SIG-M5 (cell line): ENCODE data around the gene ITGB3BP.

Source experiments
- DNase-seq: peaks from one replicate; lab custom pipeline; 2025; lab: John Stamatoyannopoulos, UW

Gene ITGB3BP

GRCh38 chr1:63418101-63418500 is 104.9 kb downstream of the ITGB3BP start:
- DNase-seq: no peak

- no peak for DNase-seq
Measured at GRCh38 chr1:63414691-63415365, 108.2 kb downstream of the ITGB3BP start.

GRCh38 chr1:63413394-63413793 is 109.6 kb downstream of the ITGB3BP start:
- DNase-seq: no peak

GRCh38 chr1:63411066-63411465 is 112.0 kb downstream of the ITGB3BP start:
- DNase-seq: no peak

- no peak for DNase-seq
Measured at GRCh38 chr1:63408331-63408730, 114.7 kb downstream of the ITGB3BP start.

- DNase-seq: no peak
Measured at GRCh38 chr1:63407002-63407401, 116.0 kb downstream of the ITGB3BP start.

- DNase-seq: no peak
Measured at GRCh38 chr1:63405987-63406386, 117.0 kb downstream of the ITGB3BP start.

GRCh38 chr1:63405021-63405420 is 118.0 kb downstream of the ITGB3BP start:
- DNase-seq: no peak

GRCh38 chr1:63403386-63403785 is 119.6 kb downstream of the ITGB3BP start:
- no peak for DNase-seq

GRCh38 chr1:63401945-63402344 is 121.1 kb downstream of the ITGB3BP start:
- DNase-seq: no peak
